Ishikawa (cell line): ENCODE measurements around the gene RABAC1.

ENCODE experiments used
- CEBPB ChIP-seq: IDR thresholded peaks from 2 replicates; pipeline ENCODE4 v1.6.1; 2012
- CREB1 ChIP-seq: IDR thresholded peaks from 2 replicates; pipeline ENCODE4 v1.6.1; 2012; ENCODE audit warnings: low read depth
- EGR1 ChIP-seq: IDR thresholded peaks from 2 replicates; pipeline ENCODE4 v1.6.1; 2012
- EP300 ChIP-seq: IDR thresholded peaks from 2 replicates; pipeline ENCODE4 v1.6.1; 2012; ENCODE audit warnings: borderline replicate concordance
- FOXM1 ChIP-seq: IDR thresholded peaks from 2 replicates; pipeline ENCODE4 v1.6.1; 2012; ENCODE audit warnings: low read depth, borderline replicate concordance
- NFIC ChIP-seq: IDR thresholded peaks from 2 replicates; pipeline ENCODE4 v1.6.1; 2012
- RAD21 ChIP-seq: IDR thresholded peaks from 2 replicates; pipeline ENCODE4 v1.6.1; 2012; ENCODE audit warnings: low read depth
- TAF1 ChIP-seq: IDR thresholded peaks from 2 replicates; pipeline ENCODE4 v1.6.1; 2012; ENCODE audit warnings: low read depth, mild to moderate bottlenecking
- TCF12 ChIP-seq: IDR thresholded peaks from 2 replicates; pipeline ENCODE4 v1.6.1; 2012; ENCODE audit warnings: low read depth
- TEAD4 ChIP-seq: IDR thresholded peaks from 2 replicates; pipeline ENCODE4 v1.6.1; 2012
- YY1 ChIP-seq: IDR thresholded peaks from 2 replicates; pipeline ENCODE4 v1.6.1; 2012; ENCODE audit warnings: low read depth
- ZBTB7A ChIP-seq: IDR thresholded peaks from 2 replicates; pipeline ENCODE4 v1.6.1; 2012; ENCODE audit warnings: low read depth
- TF ChIP-seq, protein P1 (sequence below): IDR thresholded peaks from 2 replicates; pipeline ENCODE4 v1.6.1; 2012
- TF ChIP-seq, protein P2 (sequence below): IDR thresholded peaks from 2 replicates; pipeline ENCODE4 v1.6.1; 2012
- TF ChIP-seq, protein P3 (sequence below): IDR thresholded peaks from 2 replicates; pipeline ENCODE4 v1.6.1; 2012; ENCODE audit warnings: low read depth, mild to moderate bottlenecking

Gene RABAC1

DNA sequence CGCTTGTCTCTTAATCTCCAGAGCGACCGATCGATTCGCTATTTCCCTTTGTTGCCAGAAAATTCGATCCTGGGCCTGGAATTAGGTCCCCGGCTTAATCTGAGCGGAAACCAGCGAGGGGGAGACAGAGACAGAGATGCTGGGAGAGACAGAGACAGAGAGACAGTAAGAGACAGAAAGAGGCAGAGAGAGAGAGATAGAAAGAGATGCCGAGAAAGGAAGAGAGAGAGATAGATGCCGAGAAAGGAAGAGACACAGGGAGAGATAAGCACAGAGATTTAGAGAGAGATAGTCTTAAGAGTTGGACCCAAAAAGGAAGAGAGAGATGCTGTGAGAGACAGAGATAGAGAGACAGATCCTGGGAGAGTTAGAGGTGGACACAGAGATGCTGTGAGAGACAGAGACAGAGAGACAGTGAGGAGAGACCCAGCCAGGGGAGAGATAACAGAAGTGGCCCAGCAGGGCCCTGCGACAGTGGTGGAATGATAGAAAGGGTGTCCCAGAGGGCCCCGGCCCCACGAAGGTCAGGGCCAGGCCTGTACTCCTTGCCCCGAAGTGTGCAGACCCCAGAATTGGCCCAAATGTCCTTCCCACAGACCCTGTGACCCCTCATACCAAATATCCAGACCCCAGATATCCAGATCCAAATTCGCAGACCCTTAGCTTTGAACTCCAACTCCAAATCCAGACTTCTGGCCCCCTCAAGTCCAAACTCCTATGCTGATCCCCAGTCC is 32.2 kb downstream of the RABAC1 start:
- TF ChIP-seq, protein P1, sequence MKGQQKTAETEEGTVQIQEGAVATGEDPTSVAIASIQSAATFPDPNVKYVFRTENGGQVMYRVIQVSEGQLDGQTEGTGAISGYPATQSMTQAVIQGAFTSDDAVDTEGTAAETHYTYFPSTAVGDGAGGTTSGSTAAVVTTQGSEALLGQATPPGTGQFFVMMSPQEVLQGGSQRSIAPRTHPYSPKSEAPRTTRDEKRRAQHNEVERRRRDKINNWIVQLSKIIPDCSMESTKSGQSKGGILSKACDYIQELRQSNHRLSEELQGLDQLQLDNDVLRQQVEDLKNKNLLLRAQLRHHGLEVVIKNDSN, result no peak
- TF ChIP-seq YY1 (no peak), TCF12 (no peak), NFIC (no peak), ZBTB7A (no peak), EP300 (no peak), CREB1 (no peak), TAF1 (no peak), FOXM1 (no peak), RAD21 (no peak)
- TF ChIP-seq, protein P2, sequence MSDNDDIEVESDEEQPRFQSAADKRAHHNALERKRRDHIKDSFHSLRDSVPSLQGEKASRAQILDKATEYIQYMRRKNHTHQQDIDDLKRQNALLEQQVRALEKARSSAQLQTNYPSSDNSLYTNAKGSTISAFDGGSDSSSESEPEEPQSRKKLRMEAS, result no peak
- TF ChIP-seq, protein P3, sequence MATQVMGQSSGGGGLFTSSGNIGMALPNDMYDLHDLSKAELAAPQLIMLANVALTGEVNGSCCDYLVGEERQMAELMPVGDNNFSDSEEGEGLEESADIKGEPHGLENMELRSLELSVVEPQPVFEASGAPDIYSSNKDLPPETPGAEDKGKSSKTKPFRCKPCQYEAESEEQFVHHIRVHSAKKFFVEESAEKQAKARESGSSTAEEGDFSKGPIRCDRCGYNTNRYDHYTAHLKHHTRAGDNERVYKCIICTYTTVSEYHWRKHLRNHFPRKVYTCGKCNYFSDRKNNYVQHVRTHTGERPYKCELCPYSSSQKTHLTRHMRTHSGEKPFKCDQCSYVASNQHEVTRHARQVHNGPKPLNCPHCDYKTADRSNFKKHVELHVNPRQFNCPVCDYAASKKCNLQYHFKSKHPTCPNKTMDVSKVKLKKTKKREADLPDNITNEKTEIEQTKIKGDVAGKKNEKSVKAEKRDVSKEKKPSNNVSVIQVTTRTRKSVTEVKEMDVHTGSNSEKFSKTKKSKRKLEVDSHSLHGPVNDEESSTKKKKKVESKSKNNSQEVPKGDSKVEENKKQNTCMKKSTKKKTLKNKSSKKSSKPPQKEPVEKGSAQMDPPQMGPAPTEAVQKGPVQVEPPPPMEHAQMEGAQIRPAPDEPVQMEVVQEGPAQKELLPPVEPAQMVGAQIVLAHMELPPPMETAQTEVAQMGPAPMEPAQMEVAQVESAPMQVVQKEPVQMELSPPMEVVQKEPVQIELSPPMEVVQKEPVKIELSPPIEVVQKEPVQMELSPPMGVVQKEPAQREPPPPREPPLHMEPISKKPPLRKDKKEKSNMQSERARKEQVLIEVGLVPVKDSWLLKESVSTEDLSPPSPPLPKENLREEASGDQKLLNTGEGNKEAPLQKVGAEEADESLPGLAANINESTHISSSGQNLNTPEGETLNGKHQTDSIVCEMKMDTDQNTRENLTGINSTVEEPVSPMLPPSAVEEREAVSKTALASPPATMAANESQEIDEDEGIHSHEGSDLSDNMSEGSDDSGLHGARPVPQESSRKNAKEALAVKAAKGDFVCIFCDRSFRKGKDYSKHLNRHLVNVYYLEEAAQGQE, result no peak

DNA sequence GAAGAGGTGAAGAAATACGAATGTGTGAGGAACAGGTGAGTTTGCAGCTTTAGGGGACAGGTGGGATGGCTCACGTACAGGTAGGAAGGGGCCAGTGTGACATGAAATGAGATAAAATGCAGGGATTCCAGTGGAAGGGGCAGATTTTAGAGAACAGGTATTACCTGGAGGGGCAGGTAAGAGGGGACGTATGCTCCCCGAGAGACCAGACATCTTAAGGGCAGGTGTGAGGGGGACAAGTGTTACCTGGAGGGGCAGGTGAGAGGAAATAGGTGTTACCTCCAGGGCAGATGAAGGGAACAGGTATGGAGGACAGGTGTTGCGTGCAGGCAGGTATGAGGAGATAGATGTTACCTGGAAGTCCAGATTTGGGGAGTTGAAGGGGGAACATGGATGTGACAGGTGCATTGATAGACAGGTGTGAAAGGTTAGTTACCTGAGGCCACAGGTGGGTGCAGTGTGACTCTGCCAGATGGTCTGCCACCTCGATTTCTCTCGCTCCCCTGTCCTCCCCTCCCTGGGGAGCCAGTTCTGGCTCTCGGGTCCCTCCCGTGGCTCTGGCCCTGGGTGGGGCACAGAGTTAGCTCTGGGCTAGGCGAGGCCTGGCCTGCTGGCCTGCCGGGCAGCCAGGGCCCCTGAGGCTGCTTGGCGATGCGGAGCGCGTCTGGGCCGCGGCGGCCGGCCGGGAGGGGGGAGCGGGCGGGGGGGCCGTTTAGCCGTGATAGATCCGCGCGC is 32.9 kb downstream of the RABAC1 start:
- no peak for TF ChIP-seq EGR1
- no peak for TF ChIP-seq TAF1
- TF ChIP-seq FOXM1, result no peak
- no peak for TF ChIP-seq CREB1
- TF ChIP-seq CEBPB, result no peak

DNA sequence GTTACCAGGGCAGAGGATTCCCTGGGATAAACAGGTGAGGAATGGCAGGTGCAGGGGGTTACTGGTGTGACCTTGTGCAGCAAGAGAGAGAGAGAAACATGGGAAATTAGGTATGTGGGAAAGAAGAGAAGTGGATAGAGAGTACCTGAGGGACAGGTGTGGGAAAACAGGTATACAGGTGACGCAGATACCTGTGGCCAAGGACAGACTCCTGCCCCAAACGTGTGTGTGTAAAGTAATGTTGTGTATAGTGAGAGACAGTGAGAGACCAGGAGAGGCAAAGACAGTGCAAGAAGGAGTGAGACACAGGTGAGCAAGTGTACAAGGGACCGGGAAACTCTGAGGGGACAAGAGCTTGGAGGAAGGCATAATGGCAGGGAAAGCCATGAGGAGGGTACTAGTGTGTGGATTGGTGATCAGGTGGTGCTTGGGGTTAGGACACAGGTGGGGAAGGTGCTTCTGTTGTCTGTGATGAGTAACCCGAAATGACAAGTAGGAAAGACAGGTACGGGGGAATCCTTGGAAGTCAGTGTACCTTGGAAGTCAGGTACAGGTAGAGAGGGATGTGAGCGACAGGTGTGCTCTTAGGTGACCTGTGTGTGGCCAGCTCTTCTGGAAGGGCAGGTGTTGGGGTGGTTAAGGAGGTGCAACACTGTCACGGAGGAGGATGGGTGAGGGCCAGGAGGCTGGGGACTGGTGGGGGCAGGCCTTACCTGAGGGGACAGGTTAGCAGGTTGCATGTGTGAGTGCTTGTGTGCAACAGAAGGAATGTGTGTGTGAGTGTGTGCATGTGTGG is 33.7 kb downstream of the RABAC1 start:
- TF ChIP-seq YY1, result no peak
- TF ChIP-seq CREB1, result no peak
- no peak for TF ChIP-seq EGR1
- TF ChIP-seq, protein P2, result no peak
- TF ChIP-seq NFIC, result no peak
- TF ChIP-seq, protein P3, result no peak
- no peak for TF ChIP-seq EP300
- no peak for TF ChIP-seq ZBTB7A
- no peak for TF ChIP-seq RAD21
- TF ChIP-seq TAF1, result no peak
- TF ChIP-seq, protein P1, result no peak
- no peak for TF ChIP-seq TEAD4
- no peak for TF ChIP-seq FOXM1
- no peak for TF ChIP-seq CEBPB
- TF ChIP-seq TCF12, result no peak

DNA sequence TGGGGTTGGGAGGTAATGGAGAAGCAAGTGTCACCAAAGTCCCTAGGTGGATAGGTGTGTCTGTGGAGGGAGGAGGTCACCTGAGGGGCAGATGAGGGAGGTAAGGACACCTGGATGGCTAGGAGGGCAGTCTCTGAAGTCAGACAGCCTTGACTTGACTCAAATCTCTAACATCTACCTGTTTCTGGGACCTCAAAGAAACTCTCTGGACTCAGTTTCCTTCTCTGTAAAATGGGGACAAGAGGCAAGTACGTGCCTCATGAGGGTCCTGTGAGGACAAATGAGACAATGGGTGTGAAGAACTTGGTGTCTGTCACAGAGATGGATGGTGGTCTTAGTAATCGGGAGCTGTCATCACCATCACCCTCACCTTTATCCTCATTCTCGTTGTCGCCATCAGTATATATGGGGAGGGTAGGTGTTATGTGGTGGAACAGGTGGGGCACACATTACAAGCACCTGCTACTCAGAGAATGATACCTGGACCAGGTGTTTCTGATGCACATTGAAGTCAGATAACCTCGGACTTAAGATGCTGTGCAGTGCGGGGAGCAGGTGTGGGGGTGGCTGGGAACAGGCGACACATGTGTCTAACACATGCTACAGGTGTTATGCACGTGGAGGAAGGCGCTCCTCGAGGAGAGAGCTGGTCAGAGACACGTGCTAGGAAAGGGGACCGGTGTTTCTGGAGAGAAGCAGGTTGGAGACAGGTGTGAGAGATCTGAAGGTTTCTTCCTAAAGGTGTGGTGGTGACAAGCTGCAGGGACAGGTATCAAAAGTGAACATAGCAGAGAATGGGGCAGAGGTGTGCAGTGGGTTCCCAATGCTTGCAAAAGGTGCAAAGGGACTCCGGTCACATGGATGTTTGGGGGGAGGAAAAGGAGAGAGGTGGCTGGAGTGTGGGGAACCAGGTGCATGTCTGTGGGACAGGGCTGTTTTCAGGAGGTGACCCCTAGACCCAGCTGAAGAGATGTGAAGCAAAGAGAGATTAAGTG is 34.7 kb downstream of the RABAC1 start:
- TF ChIP-seq TEAD4 (no peak), YY1 (no peak), ZBTB7A (no peak)
- TF ChIP-seq, protein P2, result peak; percentile 67
